Neural crest cell (in vitro differentiated cells): ENCODE measurements around the gene CDK10. TPM values are rescaled to one million over a fixed set of nuclear protein-coding genes. Genes with fewer than 3 reads are reported as not detected.

Experiments used
- DNase-seq: peaks from one replicate; pipeline ENCODE4 v3.0.0; 2021; ENCODE audit warnings: low read depth, mixed read lengths, low spot score
- H3K27ac Mint-ChIP-seq: one replicate; pipeline ENCODE4 v1.8.0; 2021; ENCODE audit warnings: mild to moderate bottlenecking, mixed read lengths; ENCODE audit not compliant: unreplicated experiment
- H3K27me3 Mint-ChIP-seq: 2 replicates; pipeline ENCODE4 v1.8.0; 2021; ENCODE audit warnings: low read depth, mild to moderate bottlenecking, mixed read lengths
- H3K36me3 Mint-ChIP-seq: 2 replicates; pipeline ENCODE4 v1.8.0; 2021; ENCODE audit warnings: low read depth, mild to moderate bottlenecking, mixed read lengths
- H3K4me1 Mint-ChIP-seq: 2 replicates; pipeline ENCODE4 v1.8.0; 2021; ENCODE audit warnings: mixed read lengths
- H3K4me3 Mint-ChIP-seq: one replicate; pipeline ENCODE4 v1.8.0; 2021; ENCODE audit warnings: mild to moderate bottlenecking, mixed read lengths
- H3K9me3 Mint-ChIP-seq: 2 replicates; pipeline ENCODE4 v1.8.0; 2021; ENCODE audit warnings: mixed read lengths
- CTCF ChIP-seq: fragments of 200-600 bp; sonication (generic); conservative IDR thresholded peaks from 2 replicates; pipeline ENCODE4 v1.5.0; 2021; ENCODE audit warnings: antibody characterized with exemption, mild to moderate bottlenecking
- total RNA-seq: library from RNA; stranded (reverse); gene quantifications from 2 replicates; pipeline ENCODE4 v1.2.1, GENCODE V29; 2021

CDK10 gene
- total RNA-seq, 1 donor from 2014 or later: 127 TPM

DNA sequence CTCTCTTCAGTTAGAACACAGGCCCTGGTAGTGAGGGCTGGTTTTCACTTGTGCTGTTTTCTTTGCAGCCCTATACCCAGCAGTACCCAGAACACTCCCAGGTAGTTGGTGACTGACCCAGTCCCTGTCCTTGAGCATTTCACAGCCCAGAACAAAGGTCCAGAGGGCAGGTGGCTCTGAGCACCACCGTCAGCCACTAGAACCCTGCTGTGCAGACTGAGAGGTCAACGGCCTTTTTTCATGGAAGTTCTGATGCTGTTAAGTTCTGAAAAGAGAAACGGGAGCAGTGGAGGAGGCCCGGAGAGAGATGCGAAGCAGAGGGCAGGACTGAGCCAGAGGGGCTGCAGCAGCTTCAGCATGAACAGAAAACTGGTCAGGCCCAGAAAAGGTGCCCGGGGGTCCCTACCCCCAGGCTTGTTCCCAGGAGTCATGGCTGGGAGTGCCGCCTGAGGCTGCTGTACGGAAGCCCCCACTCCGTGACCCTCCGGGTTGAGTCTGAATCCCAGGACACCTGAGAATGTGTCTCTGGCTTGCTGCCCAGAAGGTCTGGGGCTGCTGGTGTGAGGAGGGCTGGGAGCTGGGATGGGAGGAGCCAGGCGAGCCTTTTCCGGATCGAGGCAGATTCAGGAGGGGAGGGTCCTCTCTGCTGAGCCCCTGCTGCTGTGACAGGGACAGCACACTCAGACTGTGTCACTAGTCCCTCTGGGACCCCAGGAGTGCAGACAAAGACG is 43.5 kb downstream of the CDK10 start:
- Mint-ChIP-seq H3K36me3 (peaks cover 18% of the 10 kb centered on the region), H3K27me3 (no peaks in the 10 kb centered on the region), H3K9me3 (no peaks in the 10 kb centered on the region), H3K4me1 (peaks cover 16% of the 10 kb centered on the region), H3K4me3 (peak overlapping the region; percentile 61), H3K27ac (peak overlapping the region; percentile 19)
- no peak for TF ChIP-seq CTCF
- no peak for DNase-seq

DNA sequence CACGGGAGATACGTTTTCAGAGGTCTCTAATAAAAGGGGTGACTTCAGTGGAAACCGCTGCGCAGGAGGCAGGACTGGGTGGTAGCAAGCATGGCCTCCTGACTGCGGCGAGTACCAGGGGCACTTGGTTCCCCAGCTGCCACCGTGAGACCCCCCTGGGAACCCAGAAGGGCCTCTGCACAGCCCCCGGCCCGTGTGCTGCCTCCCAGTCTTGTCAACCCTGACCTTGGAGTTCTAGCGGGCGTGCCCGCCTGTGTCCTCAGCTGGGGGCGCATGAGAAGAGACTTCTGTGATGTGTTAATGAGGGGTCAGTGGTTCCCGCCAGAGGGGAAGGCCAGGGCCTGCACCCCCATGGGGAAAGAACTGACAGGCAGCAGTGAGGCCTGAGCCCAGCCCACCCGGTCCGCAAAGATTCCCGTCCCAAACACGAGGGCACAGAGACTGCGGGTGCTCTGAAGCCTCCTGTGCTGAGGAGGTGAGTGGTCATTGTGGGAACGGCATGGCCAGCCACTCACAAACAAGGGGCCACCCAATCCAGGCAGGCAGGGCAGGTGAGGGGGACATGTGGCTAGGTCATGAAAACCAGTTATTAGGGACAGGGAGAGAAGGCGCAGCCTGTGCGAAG is 44.2 kb downstream of the CDK10 start:
- peaks cover 16% of the 10 kb centered on the region for H3K4me1 Mint-ChIP-seq
- TF ChIP-seq CTCF: no peak
- no peaks in the 10 kb centered on the region for H3K9me3 Mint-ChIP-seq
- no peak for DNase-seq
- H3K36me3 Mint-ChIP-seq: peaks cover 21% of the 10 kb centered on the region
- no peak overlapping the region for H3K4me3 Mint-ChIP-seq
- H3K27me3 Mint-ChIP-seq: no peaks in the 10 kb centered on the region
- H3K27ac Mint-ChIP-seq: no peak overlapping the region

- H3K27me3 Mint-ChIP-seq: no peaks in the 10 kb centered on the region
- peak overlapping the region; percentile 14 for H3K4me3 Mint-ChIP-seq
- peaks cover 11% of the 10 kb centered on the region for H3K4me1 Mint-ChIP-seq
- no peak for TF ChIP-seq CTCF
- H3K9me3 Mint-ChIP-seq: no peaks in the 10 kb centered on the region
- H3K36me3 Mint-ChIP-seq: peaks cover 19% of the 10 kb centered on the region
- DNase-seq: no peak
- H3K27ac Mint-ChIP-seq: no peak overlapping the region
Observed at GRCh38 chr16:89732142-89732917, 45.8 kb downstream of the CDK10 start.

DNA sequence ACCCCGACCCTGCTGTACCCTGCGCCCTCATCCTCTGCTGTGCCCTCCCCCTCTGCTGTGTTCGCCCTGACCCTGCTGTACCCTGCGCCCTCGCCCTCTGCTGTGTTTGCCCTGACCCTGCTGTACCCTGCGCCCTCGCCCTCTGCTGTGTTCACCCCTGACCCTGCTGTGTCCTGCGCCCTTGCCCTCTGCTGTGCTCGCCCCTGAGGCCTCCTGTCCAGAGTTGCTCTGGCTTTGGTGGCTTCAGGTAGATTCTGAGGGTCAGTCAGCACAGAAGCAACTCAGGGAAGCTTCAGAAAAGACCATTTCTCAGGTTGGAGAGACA is 46.4 kb downstream of the CDK10 start:
- Mint-ChIP-seq H3K27ac (no peak overlapping the region), H3K9me3 (no peaks in the 10 kb centered on the region), H3K4me3 (no peak overlapping the region), H3K4me1 (peaks cover 7% of the 10 kb centered on the region), H3K36me3 (peaks cover 19% of the 10 kb centered on the region), H3K27me3 (no peaks in the 10 kb centered on the region)
- TF ChIP-seq CTCF: no peak
- no peak for DNase-seq

DNA sequence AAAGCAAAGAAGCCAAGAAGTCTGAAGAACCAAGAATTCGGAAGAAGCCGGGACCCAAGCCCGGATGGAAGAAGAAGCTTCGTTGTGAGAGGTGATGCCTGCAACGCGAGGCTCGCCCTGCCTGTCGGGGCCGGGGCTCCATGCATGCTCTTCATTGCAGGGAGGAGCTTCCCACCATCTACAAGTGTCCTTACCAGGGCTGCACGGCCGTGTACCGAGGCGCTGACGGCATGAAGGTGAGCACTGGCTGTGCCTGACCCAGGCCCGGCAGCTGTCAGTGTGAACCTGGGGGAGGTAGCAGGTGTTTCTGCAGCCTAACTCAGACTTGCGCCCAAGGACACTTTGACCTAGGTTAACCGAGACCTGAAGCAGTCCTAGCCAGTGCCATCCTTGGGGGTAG is 46.8 kb downstream of the CDK10 start:
- Mint-ChIP-seq H3K9me3 (no peaks in the 10 kb centered on the region), H3K27ac (no peak overlapping the region), H3K27me3 (no peaks in the 10 kb centered on the region), H3K4me3 (no peak overlapping the region), H3K4me1 (peaks cover 7% of the 10 kb centered on the region), H3K36me3 (peaks cover 19% of the 10 kb centered on the region)
- no peak for DNase-seq
- no peak for TF ChIP-seq CTCF
